Measurements from ENCODE around the gene OXCT2. TPM values are rescaled to one million over a fixed set of nuclear protein-coding genes. Genes with fewer than 3 reads are reported as not detected.
"Not testable (repeated sequence)": the region's sequence is repeated elsewhere in the genome, so short reads cannot be mapped to it uniquely, and the experiment has no call there.

OXCT2 gene
- total and polyA plus RNA-seq, 8 donors: 0.55 to 2.3 (median 0.97) TPM

- no peaks in the 10 kb centered on the region for H3K27me3 ChIP-seq
- ATAC-seq: peak in 1 of 4 donors; percentile 2
- peak in 1 of 6 donors; percentile 71 for DNase-seq
- no peaks in the 10 kb centered on the region for H3K9me3 ChIP-seq
- 37 to 40% methylated on average over 11 of the region's 11 CpGs for WGBS, 2 donors
- H3K4me1 ChIP-seq: peaks cover 0 to 9% (median 0%) of the 10 kb centered on the region in 3 donors
- H3K27ac ChIP-seq: no peak overlapping the region
- no peak for FAIRE-seq
- H3K36me3 ChIP-seq: no peaks in the 10 kb centered on the region
- H3K4me3 ChIP-seq: peak overlapping the region in 2 of 4 donors; percentile 53 to 77
- TF ChIP-seq CTCF (IDR thresholded peaks at IDR 0.05): no peak
- intact Hi-C loops (cut with DNase I): no loop called here
Measured at GRCh38 chr1:39787468-39787867, 16.3 kb upstream of the OXCT2 start.

DNA sequence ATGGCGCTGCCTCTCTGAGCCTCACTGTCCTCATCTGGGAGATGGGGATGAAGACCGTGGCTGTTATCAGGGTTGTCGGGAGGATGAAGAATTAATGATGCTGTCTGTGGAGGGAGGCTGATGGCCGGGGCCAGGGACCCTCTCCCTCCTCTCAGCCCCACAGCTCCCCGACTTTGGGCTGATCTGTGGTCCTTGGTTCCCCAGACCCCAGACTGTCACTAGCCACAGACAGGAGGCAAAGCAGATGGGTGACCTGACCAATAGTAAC lies 15.9 kb upstream of the OXCT2 start:
- H3K36me3 ChIP-seq; ATAC-seq; FAIRE-seq; H3K4me1 ChIP-seq; intact Hi-C loops (cut with DNase I); H3K4me3 ChIP-seq; H3K27me3 ChIP-seq; H3K27ac ChIP-seq; H3K9me3 ChIP-seq; DNase-seq: not testable (repeated sequence)
- whole genome bisulfite sequencing, 2 donors: 90 to 100% methylated on average over 3 to 5 of the region's 5 CpGs

DNA sequence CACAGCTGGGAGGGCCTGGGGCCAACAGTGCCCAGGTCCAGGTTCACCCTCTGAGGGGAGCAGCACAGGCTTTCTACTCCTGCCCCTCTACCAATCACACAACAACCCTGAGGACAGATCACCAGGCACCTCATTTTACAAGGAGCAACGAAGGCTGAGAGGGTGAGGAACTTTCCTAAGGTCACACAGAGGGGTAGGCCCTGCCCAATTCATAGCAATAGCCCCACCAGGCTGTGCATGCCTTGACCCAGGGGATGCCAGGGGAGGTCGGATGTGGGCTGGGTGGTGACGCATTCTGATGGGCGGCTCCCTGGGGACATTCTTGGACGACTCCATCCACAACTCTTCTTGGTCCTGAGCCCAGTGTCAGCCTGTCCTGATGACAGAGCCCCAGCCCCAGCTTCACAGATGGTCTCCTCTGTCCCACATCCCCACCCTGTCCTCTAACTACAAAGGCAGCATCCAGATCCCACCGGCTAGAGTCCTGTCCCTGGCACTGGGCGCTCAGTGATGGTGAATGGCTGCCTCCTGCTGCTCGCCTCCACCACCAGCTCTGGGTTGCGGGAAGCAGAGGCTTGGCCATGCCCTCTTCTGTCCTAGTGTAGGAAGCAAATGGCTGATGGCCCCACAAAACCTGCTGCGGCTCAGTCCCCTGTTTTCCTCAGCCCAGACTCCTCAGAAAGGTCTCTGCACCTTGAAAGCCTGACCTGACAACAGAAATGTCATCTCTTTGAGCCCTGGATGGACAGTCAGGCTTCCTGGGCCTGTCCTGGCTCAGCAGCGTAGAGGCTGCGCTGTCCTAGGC lies 15.4 kb upstream of the OXCT2 start:
- intact Hi-C loops (cut with DNase I); H3K4me3 ChIP-seq; H3K27me3 ChIP-seq; H3K27ac ChIP-seq; H3K36me3 ChIP-seq; ATAC-seq; FAIRE-seq; H3K9me3 ChIP-seq; H3K4me1 ChIP-seq: not testable (repeated sequence)
- peak in 1 of 6 donors; percentile 34 for DNase-seq
- WGBS, 2 donors: 92 to 95% methylated on average over 8 to 10 of the region's 12 CpGs

DNA sequence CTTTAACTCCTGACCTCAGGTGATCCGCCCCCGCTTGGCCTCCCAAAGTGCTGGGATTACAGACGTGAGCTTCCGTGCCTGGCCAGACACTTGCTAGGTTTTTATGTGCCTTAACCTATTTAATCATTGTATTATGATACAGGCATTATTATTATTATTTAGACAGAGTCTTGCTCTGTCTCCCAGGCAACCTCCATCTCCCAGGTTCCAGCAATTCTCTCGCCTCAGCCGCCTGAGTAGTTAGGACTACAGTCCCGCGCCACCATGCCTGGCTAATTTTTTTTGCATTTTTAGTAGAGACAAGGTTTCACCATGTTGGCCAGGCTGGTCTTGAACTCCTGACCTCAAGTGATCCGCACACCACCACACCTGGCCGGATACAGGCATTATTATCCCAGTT lies 11.5 kb upstream of the OXCT2 start:
- H3K27me3 ChIP-seq; FAIRE-seq; H3K4me1 ChIP-seq; ATAC-seq; intact Hi-C loops (cut with DNase I); H3K36me3 ChIP-seq; H3K27ac ChIP-seq; H3K9me3 ChIP-seq; H3K4me3 ChIP-seq: not testable (repeated sequence)
- WGBS, 2 donors: 91 to 95% methylated on average over 10 of the region's 10 CpGs
- DNase-seq: peak in 1 of 6 donors; percentile 3

DNA sequence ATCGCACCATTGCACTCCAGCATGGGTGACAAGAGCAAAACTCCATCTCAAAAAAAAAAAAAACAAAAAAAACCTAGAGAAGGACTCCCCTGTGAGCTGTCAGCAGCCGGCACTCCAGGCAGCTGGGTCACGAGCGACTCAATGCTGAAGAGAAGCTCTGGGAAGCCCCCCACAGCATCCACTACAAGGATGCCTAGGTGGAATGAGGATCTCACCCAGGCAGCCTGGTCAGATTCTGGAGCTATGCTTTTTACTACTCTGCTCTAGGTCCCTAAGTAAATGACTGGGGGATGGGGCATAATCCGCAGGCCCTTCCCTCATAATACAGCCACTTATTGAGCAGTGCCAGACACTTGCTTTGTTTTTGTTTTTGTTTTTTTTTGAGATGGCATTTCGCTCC lies 11.0 kb upstream of the OXCT2 start:
- no peaks in the 10 kb centered on the region for H3K4me1 ChIP-seq
- H3K27me3 ChIP-seq: no peaks in the 10 kb centered on the region
- ATAC-seq: no peak
- TF ChIP-seq CTCF (IDR thresholded peaks at IDR 0.05): no peak
- DNase-seq: peak in 1 of 6 donors; percentile 10
- no peaks in the 10 kb centered on the region for H3K9me3 ChIP-seq
- H3K36me3 ChIP-seq: no peaks in the 10 kb centered on the region
- H3K27ac ChIP-seq: no peak overlapping the region
- no peak for FAIRE-seq
- intact Hi-C loops (cut with DNase I): no loop called here
- no peak overlapping the region for H3K4me3 ChIP-seq
- 95 to 97% methylated on average over 6 of the region's 6 CpGs for WGBS, 2 donors

- 87 to 89% methylated on average over 2 of the region's 2 CpGs for WGBS, 2 donors
- Histone ChIP-seq H3K27me3 (no peaks in the 10 kb centered on the region), H3K4me3 (no peak overlapping the region), H3K36me3 (no peaks in the 10 kb centered on the region), H3K4me1 (no peaks in the 10 kb centered on the region), H3K27ac (no peak overlapping the region), H3K9me3 (no peaks in the 10 kb centered on the region)
- TF ChIP-seq CTCF (IDR thresholded peaks at IDR 0.05): no peak
- DNase-seq (no peak), FAIRE-seq (no peak), ATAC-seq (no peak)
- intact Hi-C loops (cut with DNase I): no loop called here
Measured at GRCh38 chr1:39781349-39781715, 10.2 kb upstream of the OXCT2 start.

Data from pancreas (tissue), 10 donors.